ENCODE results near the gene PTP4A1. TPM values are rescaled to one million over a fixed set of nuclear protein-coding genes. Genes with fewer than 3 reads are reported as not detected.

Gene PTP4A1
- total and polyA plus RNA-seq, 2 of the 4 experiments (the other 2 are of a cell fraction) = 31.2 to 53.1 TPM

GRCh38 chr6:63584125-63584514, 11.8 kb downstream of the PTP4A1 start:
- peaks cover 17% of the 10 kb centered on the region for H3K36me3 ChIP-seq (ENCODE audit: control insufficient read depth, insufficient read depth, low read length)

More at GRCh38 chr6:63584125-63584514, 11.8 kb downstream of the PTP4A1 start:
- Histone ChIP-seq H3K9me3 (ENCODE audit: control insufficient read depth, insufficient read depth, low read length) (no peaks in the 10 kb centered on the region), H3K18ac (ENCODE audit: low read depth, low read length) (no peak overlapping the region), H4K20me1 (ENCODE audit: insufficient read depth, low read length) (peaks cover 8% of the 10 kb centered on the region; the same call in 1 of the 2 replicates), H3K4me1 (ENCODE audit: control insufficient read depth, insufficient read depth, low read length) (no peaks in the 10 kb centered on the region), H4K8ac (ENCODE audit: low read depth in 2 of 2, low read length in 2 of 2) (no peak overlapping the region), H3K4ac (ENCODE audit: low read depth, low read length) (no peak overlapping the region), H4K91ac (ENCODE audit: insufficient read depth, low read depth, low read length) (no peak overlapping the region), H2BK5ac (ENCODE audit: low read depth, low read length, poor library complexity, severe bottlenecking) (no peak overlapping the region), H3K27me3 (ENCODE audit: control insufficient read depth, insufficient read depth, low read length) (no peaks in the 10 kb centered on the region), H2AK9ac (replicated peaks; ENCODE audit: low read depth, low read length, poor library complexity) (no peak overlapping the region), H3K56ac (ENCODE audit: extremely low read depth, insufficient read depth, low read length) (no peak overlapping the region), H2BK15ac (ENCODE audit: low read depth, low read length) (no peak overlapping the region), H3K27ac (ENCODE audit: insufficient read depth, low read length) (no peak overlapping the region), H4K5ac (ENCODE audit: low read depth, low read length) (no peak overlapping the region), H3K4me2 (ENCODE audit: low read depth, low read length) (no peak overlapping the region), H3K9ac (ENCODE audit: low read depth, low read length) (no peak overlapping the region), H2AFZ (replicated peaks; ENCODE audit: low read length, poor library complexity) (no peak overlapping the region), H3K9me1 (ENCODE audit: insufficient read depth, low read length) (no peaks in the 10 kb centered on the region), H2BK20ac (ENCODE audit: low read depth, low read length) (no peak overlapping the region), H3K14ac (replicated peaks; ENCODE audit: low read depth, low read length) (no peak overlapping the region), H3K23ac (ENCODE audit: low read depth, low read length) (no peak overlapping the region), H2AK5ac (ENCODE audit: low read depth, low read length) (no peak overlapping the region), H3K4me3 (ENCODE audit: insufficient read depth, low read depth, low read length) (no peak overlapping the region), H2BK120ac (ENCODE audit: low read depth, low read length) (no peak overlapping the region), H3K79me1 (ENCODE audit: low read depth in 1 of 2, low read length in 2 of 2) (peaks cover 8% of the 10 kb centered on the region in 2 experiments; a peak in 3 of 4 replicates)
- intact Hi-C loops (cut with micrococcal nuclease) = no loop called here
- in situ Hi-C loops (cut with MboI; ENCODE audit: low sequenced_read_pairs) = no loop called here
- DNase-seq (peak; percentile 42), ATAC-seq (ENCODE audit: low read depth) (no peak; the same call in 1 of the 2 replicates)
- CTCF ChIA-PET = interaction anchor here (0.9 kb wide), 1 partner anchor 14 kb away, joined by 3 read pairs; no protein-coding TSS in a partner anchor
- dilution Hi-C loops (cut with HindIII; ENCODE audit: low sequenced_read_pairs, unreplicated experiment) = no loop called here
- no CpG with 5 or more reads among the region's 4 CpGs for WGBS, 2 experiments (ENCODE audit: extremely low coverage in 2 of 2, insufficient read length in 1 of 2)
- no peak for TF ChIP-seq CEBPB (IDR thresholded peaks at IDR 0.05; ENCODE audit: low read depth, low read length)
- no peak for TF ChIP-seq FOS (IDR thresholded peaks at IDR 0.05; ENCODE audit: low read depth, low read length)
- peak; percentile 35; the same call in 1 of the 2 replicates for TF ChIP-seq POLR2A (IDR thresholded peaks at IDR 0.05; ENCODE audit: low read depth, low read length)
- no peak for TF ChIP-seq RAD21 (IDR thresholded peaks at IDR 0.05; ENCODE audit: low read length)
- TF ChIP-seq BHLHE40 (IDR thresholded peaks at IDR 0.05; ENCODE audit: low read depth, low read length) = no peak
- no peak for TF ChIP-seq CTCF (conservative IDR thresholded peaks at IDR 0.05; ENCODE audit: low read depth, low read length)
- TF ChIP-seq SMC3 (IDR thresholded peaks at IDR 0.05; ENCODE audit: low read depth, low read length) = no peak
- no peak for TF ChIP-seq RCOR1 (IDR thresholded peaks at IDR 0.05; ENCODE audit: insufficient replicate concordance, low read length)
- no peak for TF ChIP-seq MAFK (IDR thresholded peaks at IDR 0.05; ENCODE audit: low read depth, low read length)
- POLR2A ChIA-PET (ENCODE audit: unreplicated experiment) = no interaction called here
- BruUV-seq (replicated peaks) = no TSS peak
